T-cell (primary cell): Measurements from ENCODE around the gene RDH14. TPM values are rescaled to one million over a fixed set of nuclear protein-coding genes. Genes with fewer than 3 reads are reported as not detected.

ENCODE experiments used
- ATAC-seq, 4 experiments: fragments of 200-7000 bp in 3 of 4; fragments of 150-1000 bp in 1 of 4; cut with Tn5 transposase; replicated peaks in 1 of 4; 1 replicate in 3 of 4; 2 replicates in 1 of 4; pipeline ENCODE4 v1.10.0; 2021; ENCODE audit warnings: moderate library complexity in 3 of 4, mild to moderate bottlenecking in 2 of 4, moderate number of reproducible peaks in 1 of 4
- CTCF ChIA-PET, 2 donors: fragments of 300-600 bp; sonication (Branson Sonifier 250); formaldehyde crosslinking; loops; one replicate each; lab custom pipeline; 2022; ENCODE audit warnings: antibody characterized with exemption in 2 of 2; lab: Charles Lee
- POLR2A ChIA-PET, 2 donors: fragments of 300-600 bp; sonication (Branson Sonifier 250); formaldehyde crosslinking; loops; one replicate each; lab custom pipeline; 2022; ENCODE audit warnings: antibody characterized with exemption in 2 of 2; lab: Charles Lee
- DNase-seq, 35 experiments: peaks; one replicate each; pipeline versions ENCODE4 v3.0.0 to v3.0.0-alpha.2; 2013 to 2023
- H3K27ac ChIP-seq: one replicate; pipeline ENCODE4 v1.5.1; 2013; ENCODE audit warnings: low read length
- H3K27me3 ChIP-seq, 2 experiments: replicated peaks in 1 of 2; 1 replicate in 1 of 2; 2 replicates in 1 of 2; pipeline versions ENCODE4 v1.6.1 to v1.7.0; 2013; ENCODE audit warnings: low read length in 1 of 2, mixed read lengths in 1 of 2; ENCODE audit not compliant: control insufficient read depth in 2 of 2, insufficient read depth in 2 of 2; ENCODE audit errors: extremely low read depth in 1 of 2
- H3K36me3 ChIP-seq, 2 donors: 1 replicate in 1 of 2; 2 replicates in 1 of 2; pipeline versions ENCODE4 v1.6.1 to v1.7.0; 2013; ENCODE audit warnings: low read length in 1 of 2; ENCODE audit not compliant: control insufficient read depth in 2 of 2, insufficient read depth in 1 of 2; ENCODE audit errors: extremely low read depth in 1 of 2
- H3K4me1 ChIP-seq, 2 experiments: 1 replicate in 1 of 2; 2 replicates in 1 of 2; pipeline versions ENCODE4 v1.6.1 to v1.7.0; 2013; ENCODE audit warnings: low read length in 2 of 2, mixed read lengths in 1 of 2; ENCODE audit not compliant: insufficient read depth in 2 of 2, control insufficient read depth in 1 of 2; ENCODE audit errors: extremely low read depth in 1 of 2
- H3K4me3 ChIP-seq, 2 donors: 1 replicate in 1 of 2; 2 replicates in 1 of 2; pipeline versions ENCODE4 v1.5.1 to v1.7.0; 2013; ENCODE audit warnings: mild to moderate bottlenecking in 2 of 2, low read length in 1 of 2, moderate library complexity in 1 of 2; ENCODE audit not compliant: control insufficient read depth in 1 of 2; ENCODE audit errors: extremely low read depth in 1 of 2
- H3K9me3 ChIP-seq: 2 replicates; pipeline ENCODE4 v1.7.0; 2013
- H3K27ac Mint-ChIP-seq, 2 donors: one replicate each; pipeline ENCODE4 v1.8.0; 2020 to 2021; ENCODE audit warnings: mild to moderate bottlenecking in 2 of 2, mixed read lengths in 2 of 2
- H3K27me3 Mint-ChIP-seq, 2 donors: one replicate each; pipeline ENCODE4 v1.8.0; 2021 to 2022; ENCODE audit warnings: mixed read lengths in 2 of 2
- H3K36me3 Mint-ChIP-seq: one replicate; pipeline ENCODE4 v1.8.0; 2021; ENCODE audit warnings: mixed read lengths
- H3K4me1 Mint-ChIP-seq, 3 donors: one replicate each; pipeline ENCODE4 v1.8.0; 2020 to 2022; ENCODE audit warnings: mixed read lengths in 3 of 3, mild to moderate bottlenecking in 1 of 3
- H3K4me3 Mint-ChIP-seq, 3 donors: one replicate each; pipeline ENCODE4 v1.8.0; 2020 to 2022; ENCODE audit warnings: mild to moderate bottlenecking in 3 of 3, mixed read lengths in 3 of 3, moderate library complexity in 3 of 3
- H3K9me3 Mint-ChIP-seq, 3 donors: one replicate each; pipeline ENCODE4 v1.8.0; 2020 to 2022; ENCODE audit warnings: mixed read lengths in 3 of 3
- WGBS: methylation state at CpG from one replicate; pipeline ENCODE4 v1.1.5; 2013; ENCODE audit warnings: missing lambda C conversion rate; ENCODE audit not compliant: insufficient coverage; 5-methylcytosine and 5-hydroxymethylcytosine counted together
- total RNA-seq, 35 experiments: library from RNA in 6 of 35; stranded (reverse) in 6 of 35; fragments of 120-200 nt in 1 of 35; gene quantifications; one replicate each; pipeline versions ENCODE4 v1.2.1 to v1.2.4 and lab custom pipeline; 2013 to 2026

The RDH14 gene
- total RNA-seq, 5 donors from 2014 or later (not counting 1 experiment from before 2014, with no cell fraction given), result 9.7 to 21.5 (median 18.8) TPM

DNA sequence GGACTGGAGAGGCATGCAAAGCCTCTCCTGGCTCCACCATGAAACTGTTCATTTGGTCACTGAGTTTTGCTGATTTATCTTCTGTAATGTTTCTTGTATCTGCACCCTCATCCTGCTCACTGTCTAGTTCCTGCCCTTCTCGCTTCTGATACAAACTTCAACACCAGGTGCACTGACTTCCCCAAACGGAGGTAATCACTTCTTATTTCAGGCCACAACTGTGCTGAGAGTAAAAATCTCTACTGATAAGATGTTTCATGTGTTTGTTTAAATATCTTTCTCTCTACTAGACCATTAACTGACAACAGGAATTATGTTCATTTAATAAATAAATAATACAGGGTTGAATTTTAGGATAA lies 39.8 kb upstream of the RDH14 start:
- Histone ChIP-seq H3K36me3 (no peaks in the 10 kb centered on the region), H3K9me3 (peaks cover 2% of the 10 kb centered on the region), H3K4me3 (no peak overlapping the region), H3K27me3 (no peaks in the 10 kb centered on the region), H3K4me1 (no peaks in the 10 kb centered on the region), H3K27ac (no peak overlapping the region)
- ChIA-PET POLR2A (no interaction called here), CTCF (no interaction called here)
- Mint-ChIP-seq H3K4me1 (peaks cover 0 to 7% (median 6%) of the 10 kb centered on the region in 3 donors), H3K27me3 (no peaks in the 10 kb centered on the region), H3K27ac (no peak overlapping the region), H3K4me3 (no peak overlapping the region), H3K36me3 (peaks cover 14% of the 10 kb centered on the region), H3K9me3 (peaks cover 0 to 2% (median 0%) of the 10 kb centered on the region in 3 donors)
- no CpG with 5 or more reads among the region's 2 CpGs for WGBS
- DNase-seq, result no peak
- no peak for ATAC-seq

- no peaks in the 10 kb centered on the region for H3K27me3 ChIP-seq
- ATAC-seq, result no peak
- Mint-ChIP-seq H3K36me3 (peaks cover 18% of the 10 kb centered on the region), H3K4me3 (no peak overlapping the region), H3K27me3 (no peaks in the 10 kb centered on the region), H3K27ac (no peak overlapping the region), H3K4me1 (peaks cover 0 to 3% (median 2%) of the 10 kb centered on the region in 3 donors), H3K9me3 (peaks cover 0 to 2% (median 0%) of the 10 kb centered on the region in 3 donors)
- no peak overlapping the region for H3K4me3 ChIP-seq
- ChIA-PET POLR2A (no interaction called here), CTCF (interaction anchor here in 1 of 2 donors (0.6 kb wide), 1 partner anchor 1416 kb away, joined by 3 read pairs; no protein-coding TSS in a partner anchor)
- no peaks in the 10 kb centered on the region for H3K36me3 ChIP-seq
- no peak overlapping the region for H3K27ac ChIP-seq
- H3K9me3 ChIP-seq, result peaks cover 2% of the 10 kb centered on the region
- no peak for DNase-seq
- 64% methylated on average over 1 of the region's 2 CpGs for WGBS
- no peaks in the 10 kb centered on the region for H3K4me1 ChIP-seq
Measured at GRCh38 chr2:18599509-18600254, 39.2 kb upstream of the RDH14 start.

DNA sequence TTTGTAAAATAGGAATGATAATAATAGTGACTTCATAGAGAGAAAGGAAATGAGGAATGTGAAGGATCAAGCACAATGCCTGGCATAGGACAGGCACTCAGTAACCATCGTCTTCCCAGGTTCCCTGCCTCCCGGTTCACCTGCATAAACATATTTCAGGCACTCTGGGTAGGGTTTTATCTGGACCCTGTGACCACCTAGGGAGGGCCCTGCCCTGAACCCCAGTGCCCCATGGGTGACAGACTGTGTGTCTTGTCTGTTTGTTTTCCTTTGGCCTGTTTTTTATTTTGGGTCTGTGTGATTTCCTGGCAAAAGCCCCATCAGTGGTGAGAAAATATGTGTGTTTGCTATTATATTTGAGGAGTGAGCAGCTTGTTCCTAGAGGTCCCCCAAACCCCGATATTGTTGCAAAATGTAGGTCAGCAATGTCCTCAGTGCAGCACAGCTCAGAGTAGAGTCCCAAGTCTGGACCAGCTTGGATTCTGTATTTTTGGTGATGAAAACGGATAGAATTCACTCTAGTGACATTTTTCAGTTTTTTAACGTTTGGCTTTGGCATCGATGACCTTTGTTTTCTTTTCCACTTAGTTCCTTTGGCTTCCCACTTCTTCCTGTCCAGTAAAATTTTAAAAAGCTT lies 38.5 kb upstream of the RDH14 start:
- ChIA-PET POLR2A (no interaction called here), CTCF (interaction anchor here in 1 of 2 donors (0.6 kb wide), 1 partner anchor 1417 kb away, joined by 3 read pairs; no protein-coding TSS in a partner anchor)
- H3K4me1 ChIP-seq, result no peaks in the 10 kb centered on the region
- ATAC-seq (no peak), DNase-seq (no peak)
- H3K9me3 Mint-ChIP-seq, result peaks cover 0 to 2% (median 0%) of the 10 kb centered on the region in 3 donors
- H3K36me3 Mint-ChIP-seq, result peaks cover 19% of the 10 kb centered on the region
- H3K36me3 ChIP-seq, result no peaks in the 10 kb centered on the region
- WGBS, result 79% methylated on average over 2 of the region's 6 CpGs
- H3K27me3 ChIP-seq, result no peaks in the 10 kb centered on the region
- no peaks in the 10 kb centered on the region for H3K4me1 Mint-ChIP-seq
- H3K9me3 ChIP-seq, result peaks cover 2% of the 10 kb centered on the region
- H3K27ac ChIP-seq, result no peak overlapping the region
- H3K27ac Mint-ChIP-seq, result no peak overlapping the region
- H3K27me3 Mint-ChIP-seq, result no peaks in the 10 kb centered on the region
- no peak overlapping the region for H3K4me3 Mint-ChIP-seq
- H3K4me3 ChIP-seq, result no peak overlapping the region

GRCh38 chr2:18597618-18598017 lies 37.2 kb upstream of the RDH14 start:
- Histone ChIP-seq H3K27me3 (no peaks in the 10 kb centered on the region), H3K4me1 (no peaks in the 10 kb centered on the region), H3K9me3 (peaks cover 2% of the 10 kb centered on the region), H3K36me3 (no peaks in the 10 kb centered on the region), H3K27ac (no peak overlapping the region), H3K4me3 (no peak overlapping the region)
- no peak for DNase-seq
- no peak overlapping the region for H3K27ac Mint-ChIP-seq
- ChIA-PET POLR2A (interaction anchor here in 1 of 2 donors (0.6 kb wide), 1 partner anchor 156 kb away, joined by 6 read pairs; no protein-coding TSS in a partner anchor), CTCF (no interaction called here)
- H3K36me3 Mint-ChIP-seq, result peaks cover 26% of the 10 kb centered on the region
- H3K9me3 Mint-ChIP-seq, result peaks cover 0 to 2% (median 0%) of the 10 kb centered on the region in 3 donors
- ATAC-seq, result no peak
- H3K4me1 Mint-ChIP-seq, result no peaks in the 10 kb centered on the region
- no peak overlapping the region for H3K4me3 Mint-ChIP-seq
- H3K27me3 Mint-ChIP-seq, result no peaks in the 10 kb centered on the region
- WGBS, result no CpG with 5 or more reads among the region's 5 CpGs

- Histone ChIP-seq H3K27ac (no peak overlapping the region), H3K9me3 (peaks cover 2% of the 10 kb centered on the region), H3K4me1 (no peaks in the 10 kb centered on the region), H3K36me3 (no peaks in the 10 kb centered on the region), H3K27me3 (no peaks in the 10 kb centered on the region), H3K4me3 (no peak overlapping the region)
- no peak overlapping the region for H3K4me3 Mint-ChIP-seq
- H3K36me3 Mint-ChIP-seq, result peaks cover 30% of the 10 kb centered on the region
- no peak overlapping the region for H3K27ac Mint-ChIP-seq
- H3K4me1 Mint-ChIP-seq, result no peaks in the 10 kb centered on the region
- DNase-seq, result no peak
- ChIA-PET CTCF (no interaction called here), POLR2A (no interaction called here)
- ATAC-seq, result no peak
- H3K27me3 Mint-ChIP-seq, result no peaks in the 10 kb centered on the region
- H3K9me3 Mint-ChIP-seq, result peaks cover 0 to 2% (median 0%) of the 10 kb centered on the region in 3 donors
- 100% methylated on average over 2 of the region's 3 CpGs for WGBS
Measured at GRCh38 chr2:18596993-18597392, 36.5 kb upstream of the RDH14 start.

DNA sequence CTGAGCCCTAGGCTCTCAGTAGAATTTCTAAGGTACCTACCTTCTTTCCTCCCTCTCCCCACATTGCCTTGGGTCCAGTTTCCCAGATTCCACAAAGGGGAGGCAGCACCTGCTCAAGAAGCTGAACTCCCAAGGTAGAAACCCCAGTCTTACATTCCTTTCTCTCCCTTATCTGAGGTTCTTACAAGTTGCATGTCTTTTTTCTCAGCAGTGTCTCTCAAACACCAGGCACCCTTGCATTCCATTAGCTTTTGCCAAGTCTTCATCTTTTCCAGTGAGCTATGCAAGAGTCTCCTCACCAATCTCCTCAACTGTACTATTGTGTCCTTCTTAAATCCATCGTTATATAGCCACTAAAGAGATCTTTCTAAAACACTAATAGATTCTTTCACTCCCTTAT lies 33.0 kb upstream of the RDH14 start:
- CTCF ChIA-PET, result no interaction called here
- no peak for DNase-seq
- H3K9me3 ChIP-seq, result peaks cover 2% of the 10 kb centered on the region
- POLR2A ChIA-PET, result no interaction called here
- H3K4me1 ChIP-seq, result no peaks in the 10 kb centered on the region
- Mint-ChIP-seq H3K4me1 (peaks cover 0 to 6% (median 0%) of the 10 kb centered on the region in 3 donors), H3K4me3 (no peak overlapping the region), H3K36me3 (peaks cover 43% of the 10 kb centered on the region), H3K27me3 (no peaks in the 10 kb centered on the region), H3K9me3 (peaks cover 0 to 2% (median 0%) of the 10 kb centered on the region in 3 donors), H3K27ac (no peak overlapping the region)
- H3K36me3 ChIP-seq, result peaks cover 0 to 4% of the 10 kb centered on the region in 2 donors
- H3K27ac ChIP-seq, result no peak overlapping the region
- H3K27me3 ChIP-seq, result no peaks in the 10 kb centered on the region
- WGBS, result 78% methylated on average over 1 of the region's 1 CpG
- no peak for ATAC-seq
- no peak overlapping the region for H3K4me3 ChIP-seq
